Keratinocyte (primary cell): ENCODE measurements around the gene SENP1. TPM values are rescaled to one million over a fixed set of nuclear protein-coding genes. Genes with fewer than 3 reads are reported as not detected.

Source experiments
- DNase-seq: peaks from one replicate; pipeline ENCODE4 v3.0.0-alpha.2; 2011; ENCODE audit warnings: low read depth, missing footprints, low spot score
- FAIRE-seq: peaks from 2 replicates; lab custom pipeline; 2011; peaks lifted over from hg19 to GRCh38; lab: Jason Lieb, UNC
- H2AFZ ChIP-seq: 2 replicates; pipeline ENCODE4 v1.6.0; 2012; ENCODE audit warnings: low read length, control low read depth, inconsistent platforms; ENCODE audit not compliant: control insufficient read depth
- H3K27ac ChIP-seq: 2 replicates; pipeline ENCODE4 v1.5.1; 2011; ENCODE audit warnings: low read length; ENCODE audit not compliant: control insufficient read depth, insufficient read depth
- H3K27me3 ChIP-seq: 3 replicates; pipeline ENCODE4 v1.6.0; 2011; ENCODE audit warnings: low read length; ENCODE audit not compliant: control insufficient read depth, insufficient read depth; ENCODE audit errors: extremely low read depth
- H3K36me3 ChIP-seq, 2 experiments: 2 replicates in 1 of 2; 3 replicates in 1 of 2; pipeline ENCODE4 v1.5.1; 2011; ENCODE audit warnings: low read length in 2 of 2, mild to moderate bottlenecking in 1 of 2; ENCODE audit not compliant: control insufficient read depth in 2 of 2, insufficient read depth in 2 of 2; ENCODE audit errors: extremely low read depth in 1 of 2
- H3K4me1 ChIP-seq: 3 replicates; pipeline ENCODE4 v1.5.1; 2011; ENCODE audit warnings: low read length; ENCODE audit not compliant: control insufficient read depth, insufficient read depth; ENCODE audit errors: extremely low read depth
- H3K4me2 ChIP-seq: 3 replicates; pipeline ENCODE4 v1.6.0; 2011; ENCODE audit warnings: low read depth, low read length; ENCODE audit not compliant: control insufficient read depth, insufficient read depth; ENCODE audit errors: extremely low read depth
- H3K4me3 ChIP-seq, 3 experiments: fragments of 200-600 bp in 1 of 3; sonication (generic) in 1 of 3; 2 replicates in 2 of 3; 3 replicates in 1 of 3; pipeline ENCODE4 v1.5.1; 2011 to 2016; ENCODE audit warnings: low read length in 3 of 3, mild to moderate bottlenecking in 3 of 3, control low read depth in 2 of 3, inconsistent platforms in 1 of 3, low read depth in 1 of 3, mixed read lengths in 1 of 3, mixed run types in 1 of 3, moderate library complexity in 1 of 3; ENCODE audit not compliant: control insufficient read depth in 2 of 3, insufficient read depth in 2 of 3; ENCODE audit errors: extremely low read depth in 1 of 3
- H3K79me2 ChIP-seq: 2 replicates; pipeline ENCODE4 v1.6.0; 2012; ENCODE audit warnings: low read length; ENCODE audit not compliant: control insufficient read depth, insufficient read depth
- H3K9ac ChIP-seq: 3 replicates; pipeline ENCODE4 v1.6.0; 2011; ENCODE audit warnings: low read length; ENCODE audit not compliant: control insufficient read depth, insufficient read depth; ENCODE audit errors: extremely low read depth
- H3K9me1 ChIP-seq: 3 replicates; pipeline ENCODE4 v1.6.0; 2011; ENCODE audit warnings: low read length; ENCODE audit not compliant: control insufficient read depth, insufficient read depth; ENCODE audit errors: extremely low read depth
- H3K9me3 ChIP-seq: 2 replicates; pipeline ENCODE4 v1.5.1; 2012; ENCODE audit warnings: low read depth, low read length; ENCODE audit not compliant: control insufficient read depth
- H4K20me1 ChIP-seq: 3 replicates; pipeline ENCODE4 v1.6.0; 2011; ENCODE audit warnings: low read length; ENCODE audit not compliant: control insufficient read depth, insufficient read depth; ENCODE audit errors: extremely low read depth
- CTCF ChIP-seq, 3 experiments: IDR thresholded peaks in 1 of 3; conservative IDR thresholded peaks in 1 of 3; optimal IDR thresholded peaks in 1 of 3; 2 replicates in 2 of 3; 3 replicates in 1 of 3; pipeline versions ENCODE3 to v1.5.1; 2011; ENCODE audit warnings: low read length in 3 of 3, mild to moderate bottlenecking in 3 of 3, moderate library complexity in 2 of 3, control low read depth in 1 of 3, inconsistent platforms in 1 of 3; ENCODE audit not compliant: insufficient read depth in 2 of 3; ENCODE audit errors: extremely low read depth in 1 of 3
- EZH2 ChIP-seq: IDR thresholded peaks from one replicate; pipeline ENCODE4 v1.6.1; 2012; ENCODE audit warnings: inconsistent platforms, mild to moderate bottlenecking, low read length, moderate library complexity
- dilution Hi-C: fragments of 300-500 bp; cut with MboI; formaldehyde crosslinking; loops from one replicate; pipeline ENCODE4 v1.7.0; 2020; ENCODE audit warnings: low sequenced_read_pairs; ENCODE audit not compliant: extremely low pct_ligation_motif_present
- polyA plus RNA-seq, 5 experiments: library from polyadenylated mRNA; depleted of rRNA in 3 of 5; stranded (reverse) in 3 of 5; stranded (forward) in 1 of 5; unstranded in 1 of 5; fragments of >200 nt; gene quantifications; 1 replicate in 1 of 5; 2 replicates in 3 of 5; 3 replicates in 1 of 5; pipeline versions ENCODE4 v1.2.1 to v1.2.3, GENCODE V29; 2011 to 2012; ENCODE audit warnings: missing spikeins in 2 of 5, low read depth in 1 of 5, low replicate concordance in 1 of 5

The SENP1 gene
- polyA plus RNA-seq, 1 donor (not counting 4 experiments of a cell fraction or from before 2014, with no cell fraction given) = 15.4 TPM

- Histone ChIP-seq H3K9me1 (no peaks in the 10 kb centered on the region), H3K36me3 (no peaks in the 10 kb centered on the region), H3K79me2 (no peaks in the 10 kb centered on the region), H4K20me1 (no peaks in the 10 kb centered on the region), H3K9ac (no peak overlapping the region), H3K27ac (no peak overlapping the region), H3K9me3 (no peaks in the 10 kb centered on the region), H3K27me3 (no peaks in the 10 kb centered on the region), H3K4me1 (no peaks in the 10 kb centered on the region), H2AFZ (no peak overlapping the region), H3K4me2 (no peak overlapping the region), H3K4me3 (no peak overlapping the region)
- TF ChIP-seq CTCF (optimal IDR thresholded peaks at IDR 0.05 in 1 of 3, IDR thresholded peaks at IDR 0.05 in 1 of 3, conservative IDR thresholded peaks at IDR 0.05 in 1 of 3; ENCODE audit: extremely low read depth in 1 of 3, insufficient read depth in 2 of 3, low read length in 3 of 3) (no peak), EZH2 (no peak)
- dilution Hi-C loops = no loop called here
- no peak for FAIRE-seq
- DNase-seq = no peak
Measured at GRCh38 chr12:48053883-48054282, 52.0 kb downstream of the SENP1 start.

- H4K20me1 ChIP-seq = no peaks in the 10 kb centered on the region
- no peaks in the 10 kb centered on the region for H3K36me3 ChIP-seq
- H3K27me3 ChIP-seq = no peaks in the 10 kb centered on the region
- no peaks in the 10 kb centered on the region for H3K79me2 ChIP-seq
- no peaks in the 10 kb centered on the region for H3K4me1 ChIP-seq
- H3K9me1 ChIP-seq = no peaks in the 10 kb centered on the region
- H2AFZ ChIP-seq = no peak overlapping the region
- no peak overlapping the region for H3K4me2 ChIP-seq
- H3K9me3 ChIP-seq = no peaks in the 10 kb centered on the region
- DNase-seq (no peak), FAIRE-seq (no peak)
- no peak overlapping the region for H3K27ac ChIP-seq
- no peak overlapping the region for H3K4me3 ChIP-seq
- dilution Hi-C loops = no loop called here
- no peak overlapping the region for H3K9ac ChIP-seq
- no peak for TF ChIP-seq EZH2
- no peak for TF ChIP-seq CTCF (optimal IDR thresholded peaks at IDR 0.05 in 1 of 3, IDR thresholded peaks at IDR 0.05 in 1 of 3, conservative IDR thresholded peaks at IDR 0.05 in 1 of 3; ENCODE audit: extremely low read depth in 1 of 3, insufficient read depth in 2 of 3, low read length in 3 of 3)
Measured at GRCh38 chr12:48053122-48053521, 52.8 kb downstream of the SENP1 start.
